ENCODE measurements around the gene MST1. TPM values are rescaled to one million over a fixed set of nuclear protein-coding genes. Genes with fewer than 3 reads are reported as not detected.
A peak's percentile ranks its signal among the peaks of the same experiment; 100 is the strongest.

The MST1 gene
- total RNA-seq, 1 experiment from 2014 or later = 11.0 TPM

DNA sequence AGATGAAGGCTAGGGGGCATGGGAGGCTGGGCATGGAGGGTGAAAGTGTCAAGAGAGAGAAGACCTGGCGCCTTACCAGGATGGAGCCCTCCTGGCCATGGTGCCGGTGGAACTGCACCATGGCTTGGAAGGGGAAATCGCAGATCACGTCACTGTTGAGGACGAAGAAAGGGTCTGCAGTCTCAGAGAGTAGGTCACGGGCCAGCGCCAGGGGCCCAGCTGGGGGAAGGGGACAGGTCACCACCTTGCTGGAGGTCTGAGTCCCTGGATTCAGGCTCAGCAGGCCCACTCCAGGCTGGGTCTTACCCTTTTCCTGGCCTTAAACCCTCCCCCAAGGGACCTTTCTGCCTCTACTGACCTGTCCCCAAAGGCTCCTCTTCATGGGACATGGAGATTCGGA, 33.6 kb upstream of the MST1 start:
- DNase-seq = no peak
- H3K27me3 ChIP-seq (ENCODE audit: control insufficient read depth, insufficient read depth, low read length) = peaks cover 7% of the 10 kb centered on the region; the same call in 1 of the 2 replicates
- H3K36me3 ChIP-seq (replicated peaks; ENCODE audit: control insufficient read depth, insufficient read depth, low read length) = peaks cover 21% of the 10 kb centered on the region
- peak overlapping the region; percentile 82 for H3K4me3 ChIP-seq (ENCODE audit: insufficient read depth, low read depth, low read length)

DNA sequence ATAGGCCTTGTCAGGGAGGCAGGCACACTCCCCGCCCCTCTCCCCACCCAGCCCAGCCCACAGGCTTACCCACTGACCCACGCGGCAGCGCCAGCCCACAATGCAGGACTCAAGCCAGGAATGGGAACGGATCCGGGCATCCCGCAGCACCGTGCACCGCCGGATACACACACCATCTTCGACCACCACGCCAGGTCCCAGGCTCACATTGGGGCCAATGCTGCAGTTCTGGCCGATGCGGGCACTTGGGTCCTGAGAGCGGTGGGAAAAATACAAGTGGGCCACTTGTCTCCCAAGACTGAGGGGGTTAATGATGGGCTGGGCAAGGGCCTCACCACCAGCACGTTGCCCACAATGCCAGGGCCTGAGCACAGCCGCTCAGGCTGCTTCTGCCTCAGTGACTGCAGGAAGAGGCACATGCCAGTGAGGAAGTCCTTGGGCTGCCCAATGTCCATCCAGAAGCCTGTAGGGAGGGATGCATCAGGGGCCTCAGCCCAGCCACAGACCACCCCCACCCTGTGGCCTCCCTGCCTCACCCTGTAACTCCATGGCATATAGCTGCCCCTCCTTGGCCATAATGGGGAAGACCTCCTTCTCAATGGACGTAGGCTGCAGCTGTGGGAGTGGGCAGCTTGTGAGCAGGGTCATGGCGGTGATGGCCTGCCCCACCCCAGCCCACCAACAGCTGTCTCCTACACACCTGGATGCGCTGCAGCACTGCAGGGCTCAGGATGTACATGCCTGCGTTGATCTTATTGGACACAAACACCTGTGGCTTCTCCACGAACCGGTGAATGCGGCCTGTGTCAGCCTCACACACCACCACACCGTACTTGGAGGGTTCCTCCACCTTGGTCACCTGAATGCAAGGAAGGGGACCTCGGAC, 32.9 kb upstream of the MST1 start:
- no peak overlapping the region for H3K4me3 ChIP-seq (ENCODE audit: insufficient read depth, low read depth, low read length)
- peak; percentile 32 for DNase-seq
- H3K36me3 ChIP-seq (replicated peaks; ENCODE audit: control insufficient read depth, insufficient read depth, low read length) = peaks cover 16% of the 10 kb centered on the region
- peaks cover 7% of the 10 kb centered on the region; the same call in 1 of the 2 replicates for H3K27me3 ChIP-seq (ENCODE audit: control insufficient read depth, insufficient read depth, low read length)

DNA sequence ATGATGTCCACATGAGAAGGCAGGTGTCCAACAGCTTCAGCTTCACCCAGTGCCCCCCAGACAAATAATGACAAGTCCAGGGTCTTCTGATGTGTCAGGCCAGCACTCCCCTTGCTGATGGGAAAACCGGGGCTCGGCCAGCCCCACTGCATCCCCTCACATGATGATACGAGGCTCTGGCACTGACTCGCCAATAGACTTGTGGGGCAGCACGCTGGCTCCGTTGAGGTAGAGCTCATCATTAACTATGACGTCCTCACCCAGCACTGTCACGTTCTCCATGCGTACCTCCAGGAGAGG, 32.3 kb upstream of the MST1 start:
- Histone ChIP-seq H3K4me3 (ENCODE audit: insufficient read depth, low read depth, low read length) (no peak overlapping the region), H3K36me3 (replicated peaks; ENCODE audit: control insufficient read depth, insufficient read depth, low read length) (peaks cover 16% of the 10 kb centered on the region), H3K27me3 (ENCODE audit: control insufficient read depth, insufficient read depth, low read length) (peaks cover 7% of the 10 kb centered on the region; the same call in 1 of the 2 replicates)
- DNase-seq = no peak

DNA sequence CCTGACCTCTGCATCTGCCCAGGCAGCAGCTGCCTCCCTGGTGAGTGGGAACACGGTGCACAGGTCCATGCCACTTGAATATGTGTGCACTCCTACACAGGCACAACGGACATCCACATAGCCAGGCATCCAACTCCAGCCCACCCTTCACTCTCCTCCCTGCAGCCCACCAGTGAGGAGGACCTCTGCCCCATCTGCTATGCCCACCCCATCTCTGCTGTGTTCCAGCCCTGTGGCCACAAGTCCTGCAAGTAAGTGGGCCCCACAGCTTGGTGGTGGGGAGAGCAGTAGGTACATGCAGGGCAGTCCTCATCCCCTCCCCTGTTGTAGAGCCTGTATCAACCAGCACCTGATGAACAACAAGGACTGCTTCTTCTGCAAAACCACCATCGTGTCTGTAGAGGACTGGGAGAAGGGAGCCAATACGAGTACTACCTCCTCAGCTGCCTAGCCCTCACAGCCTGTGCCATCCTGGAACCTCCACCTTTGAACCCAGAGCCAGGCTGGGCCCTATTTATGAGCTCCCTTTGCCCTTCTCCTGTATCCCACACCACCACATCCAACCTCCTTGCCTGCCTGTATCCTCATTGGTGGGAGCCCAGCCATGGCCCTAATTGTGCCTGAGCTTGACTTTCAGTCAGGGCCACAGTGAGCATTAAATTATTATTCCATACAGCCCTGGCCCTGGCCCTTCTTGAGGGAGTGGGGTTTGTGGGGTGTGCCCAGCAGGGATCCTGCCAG, 31.8 kb upstream of the MST1 start:
- Histone ChIP-seq H3K27me3 (ENCODE audit: control insufficient read depth, insufficient read depth, low read length) (peaks cover 7% of the 10 kb centered on the region; the same call in 1 of the 2 replicates), H3K36me3 (replicated peaks; ENCODE audit: control insufficient read depth, insufficient read depth, low read length) (peaks cover 15% of the 10 kb centered on the region), H3K4me3 (ENCODE audit: insufficient read depth, low read depth, low read length) (no peak overlapping the region)
- DNase-seq = peak; percentile 24

DNA sequence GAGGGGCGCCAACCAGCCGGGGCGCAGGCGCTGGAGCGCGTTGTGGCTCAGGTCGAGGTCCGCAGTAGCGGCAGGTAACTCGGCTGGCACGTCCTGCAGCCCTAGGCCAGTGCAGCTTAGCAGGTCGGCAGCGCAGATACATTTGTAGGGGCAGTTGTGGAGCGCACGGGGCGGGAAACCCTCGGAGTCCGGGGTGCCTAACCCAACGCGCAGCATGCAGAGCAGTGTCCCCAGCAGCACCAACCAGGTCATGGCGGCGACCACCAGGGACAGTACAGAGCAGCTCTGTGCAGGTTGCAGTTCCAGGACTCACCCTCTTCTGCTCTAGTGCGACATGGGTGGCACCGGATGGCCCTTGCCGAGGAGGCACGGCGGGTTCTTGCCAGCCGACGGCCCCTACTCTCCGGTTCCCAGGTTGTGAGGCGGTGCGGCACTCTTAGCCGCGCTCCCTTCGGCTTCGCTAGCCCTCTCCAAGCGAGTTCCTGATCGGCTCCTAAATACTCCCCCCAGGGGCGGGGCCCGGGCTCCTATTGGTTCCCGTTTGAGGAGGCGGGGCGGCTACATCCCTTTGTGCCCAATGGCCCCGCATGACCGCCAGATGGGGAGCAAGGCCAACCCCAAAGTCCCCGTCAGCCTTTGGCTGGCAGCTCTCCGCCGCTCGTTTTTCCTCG, 30.1 kb upstream of the MST1 start, which contains the start of gene AMIGO3:
Gene AMIGO3, minus strand, starts transcription at position 471 of the 671 bp plus-strand sequence. Its CDS starts 219 bp downstream, at position 252.
- DNase-seq = peak; percentile 100
- Histone ChIP-seq H3K36me3 (replicated peaks; ENCODE audit: control insufficient read depth, insufficient read depth, low read length) (peaks cover 15% of the 10 kb centered on the region), H3K4me3 (ENCODE audit: insufficient read depth, low read depth, low read length) (peak within 1 kb of the TSS; percentile 84), H3K27me3 (ENCODE audit: control insufficient read depth, insufficient read depth, low read length) (peaks cover 7% of the 10 kb centered on the region; the same call in 1 of the 2 replicates)

DNA sequence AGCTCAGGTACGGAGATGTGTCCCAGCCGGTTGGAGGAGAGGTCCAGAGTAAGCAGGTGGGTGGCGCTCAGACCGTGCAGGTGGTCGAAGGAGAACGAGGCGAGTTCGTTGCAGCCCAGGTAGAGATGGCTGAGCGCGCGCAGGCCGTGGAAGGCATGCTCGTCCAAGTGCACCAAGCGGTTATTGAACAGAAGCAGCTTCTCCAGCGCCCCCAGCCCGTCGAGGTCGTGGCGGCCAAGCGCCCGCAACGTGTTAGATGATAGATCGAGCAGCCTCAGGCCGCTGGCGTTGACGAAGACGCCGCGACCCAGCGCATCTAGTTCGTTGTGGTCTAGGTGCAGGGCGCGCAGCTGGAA, 29.6 kb upstream of the MST1 start:
- Histone ChIP-seq H3K27me3 (ENCODE audit: control insufficient read depth, insufficient read depth, low read length) (peaks cover 7% of the 10 kb centered on the region; the same call in 1 of the 2 replicates), H3K36me3 (replicated peaks; ENCODE audit: control insufficient read depth, insufficient read depth, low read length) (peaks cover 15% of the 10 kb centered on the region), H3K4me3 (ENCODE audit: insufficient read depth, low read depth, low read length) (peak overlapping the region; percentile 84)
- no peak for DNase-seq

DNA sequence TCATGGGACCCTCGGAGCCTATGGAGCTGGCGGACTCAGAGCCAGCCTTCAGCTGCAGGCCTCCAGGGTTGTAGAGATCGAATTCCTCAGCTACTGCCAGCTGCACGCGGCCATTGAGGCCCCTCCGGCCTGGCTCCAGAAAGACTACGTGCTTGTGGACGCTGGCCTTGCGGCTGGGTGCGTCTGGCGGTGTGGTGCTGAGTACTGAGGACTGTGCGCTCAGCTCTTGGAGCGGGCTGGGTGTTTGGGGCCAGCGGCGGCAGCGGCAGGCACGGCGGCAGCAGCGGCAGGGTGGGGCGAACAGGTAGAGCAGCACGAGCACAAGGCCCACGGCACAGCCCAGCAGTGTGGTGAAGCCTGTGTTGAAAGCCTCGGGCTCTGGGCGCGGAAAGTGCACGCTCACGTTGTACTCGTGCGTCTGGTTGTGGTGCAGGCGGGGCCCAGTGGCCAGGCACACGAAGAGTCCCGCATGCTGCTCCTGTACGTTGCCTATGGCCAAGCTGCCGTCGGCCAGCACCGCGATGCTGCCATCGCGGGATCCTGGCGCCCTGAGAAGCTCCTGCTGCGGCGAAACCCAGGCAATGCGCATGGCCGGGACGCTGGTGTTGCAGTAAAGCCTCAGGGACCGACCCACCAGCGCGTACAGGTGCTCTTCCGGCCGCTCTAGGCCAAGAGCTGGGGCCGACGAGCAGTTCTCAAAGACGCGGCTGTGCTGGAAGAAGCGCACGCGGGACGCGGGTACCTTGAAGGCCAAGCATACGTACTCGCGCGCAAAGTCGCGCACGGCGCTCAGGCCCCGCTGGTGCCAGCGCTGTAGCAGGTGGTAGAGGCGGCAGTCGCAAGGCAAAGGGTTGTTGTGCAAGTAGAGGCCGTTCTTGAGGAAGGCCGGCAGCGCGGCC, 28.9 kb upstream of the MST1 start:
- H3K36me3 ChIP-seq (replicated peaks; ENCODE audit: control insufficient read depth, insufficient read depth, low read length) = peaks cover 15% of the 10 kb centered on the region
- H3K27me3 ChIP-seq (ENCODE audit: control insufficient read depth, insufficient read depth, low read length) = peaks cover 7% of the 10 kb centered on the region; the same call in 1 of the 2 replicates
- H3K4me3 ChIP-seq (ENCODE audit: insufficient read depth, low read depth, low read length) = peak overlapping the region; percentile 84
- peak; percentile 57 for DNase-seq

DNA sequence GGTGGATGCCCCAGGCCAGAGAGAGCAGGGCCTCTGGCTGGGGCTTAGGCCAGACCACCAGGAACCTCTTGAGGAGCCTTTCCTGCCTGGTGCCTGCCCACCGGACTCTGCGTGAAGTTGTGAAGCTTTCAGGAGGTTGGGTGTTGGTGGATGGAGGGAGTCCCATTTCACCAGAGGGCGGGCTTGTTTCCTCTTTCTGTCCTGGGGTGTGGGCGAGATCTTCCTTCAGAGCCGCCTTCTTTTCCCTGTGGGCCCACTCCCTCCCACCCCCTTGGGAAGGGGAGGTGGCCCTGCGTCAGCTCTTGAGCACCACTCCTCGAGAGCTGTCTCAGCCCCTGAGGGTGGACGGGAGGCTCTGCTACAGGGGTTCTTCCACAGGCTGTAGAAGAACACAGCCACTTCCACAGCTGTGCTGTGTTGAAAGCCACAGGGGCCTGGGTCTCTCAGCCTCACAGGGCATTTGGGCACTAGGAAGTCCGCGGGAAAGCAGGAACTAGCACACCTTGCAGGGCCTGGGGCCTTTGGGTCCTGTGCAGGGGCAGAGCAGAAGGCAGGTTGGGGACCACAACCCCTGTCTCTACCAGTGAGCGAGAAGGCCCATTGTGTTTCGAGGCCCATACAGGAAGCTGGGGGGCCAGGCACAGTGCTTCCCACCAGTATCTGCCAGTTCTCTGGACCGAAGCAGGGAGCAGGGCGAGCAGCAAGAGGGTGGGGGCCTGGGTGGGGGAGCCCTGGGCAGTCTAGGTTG, 28.1 kb upstream of the MST1 start:
- Histone ChIP-seq H3K36me3 (replicated peaks; ENCODE audit: control insufficient read depth, insufficient read depth, low read length) (peaks cover 11% of the 10 kb centered on the region), H3K27me3 (ENCODE audit: control insufficient read depth, insufficient read depth, low read length) (peaks cover 7% of the 10 kb centered on the region; the same call in 1 of the 2 replicates), H3K4me3 (ENCODE audit: insufficient read depth, low read depth, low read length) (no peak overlapping the region)
- peak; percentile 28 for DNase-seq

DNA sequence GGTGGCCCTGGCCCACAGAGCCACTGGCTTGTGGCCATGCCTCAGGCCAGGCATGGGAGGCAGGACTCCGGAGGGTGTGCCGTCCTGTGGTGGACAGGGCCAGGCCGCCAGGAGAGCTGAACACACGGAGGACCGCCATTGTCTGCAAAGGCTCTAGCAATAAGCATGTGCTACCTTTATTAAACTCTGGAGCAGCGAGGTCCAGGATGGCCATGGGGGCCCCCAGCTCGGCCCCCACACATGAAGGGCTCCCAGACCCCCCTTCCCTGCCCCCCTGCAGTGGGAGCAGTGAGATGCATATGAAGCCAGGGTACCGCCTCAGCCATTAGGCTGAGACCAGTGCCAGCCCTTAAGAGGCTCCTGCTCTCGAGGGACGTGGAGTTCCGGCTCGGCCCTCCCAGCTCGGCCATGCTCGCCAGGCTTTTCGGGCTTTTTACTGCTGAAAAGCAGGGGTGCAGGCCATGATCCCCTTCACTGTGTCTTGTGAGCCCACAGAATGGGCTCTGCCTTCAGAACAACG, 27.5 kb upstream of the MST1 start:
- no peak overlapping the region for H3K4me3 ChIP-seq (ENCODE audit: insufficient read depth, low read depth, low read length)
- H3K27me3 ChIP-seq (ENCODE audit: control insufficient read depth, insufficient read depth, low read length) = peaks cover 7% of the 10 kb centered on the region; the same call in 1 of the 2 replicates
- peak; percentile 35 for DNase-seq
- peaks cover 7% of the 10 kb centered on the region for H3K36me3 ChIP-seq (replicated peaks; ENCODE audit: control insufficient read depth, insufficient read depth, low read length)

DNA sequence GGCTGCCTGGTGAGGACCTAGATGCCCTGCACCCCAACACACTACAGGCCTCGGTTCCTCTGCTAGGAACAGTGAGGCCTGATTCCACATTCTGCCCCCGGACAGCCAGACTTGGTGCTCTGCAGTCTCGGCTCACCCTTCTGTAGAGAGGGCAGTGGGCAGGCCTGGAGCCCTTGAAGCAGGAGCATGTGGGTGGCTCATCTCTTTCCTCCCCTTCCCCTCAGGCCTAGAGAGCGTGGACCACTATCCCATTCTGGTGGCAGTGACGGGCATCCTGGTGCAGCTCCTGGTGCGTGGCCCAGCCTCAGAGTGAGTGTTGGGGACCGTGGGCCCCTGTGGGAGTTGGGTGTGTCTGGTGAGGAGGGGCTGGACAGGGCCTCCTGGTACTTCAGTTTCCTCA, 26.9 kb upstream of the MST1 start:
- Histone ChIP-seq H3K36me3 (replicated peaks; ENCODE audit: control insufficient read depth, insufficient read depth, low read length) (peaks cover 4% of the 10 kb centered on the region), H3K4me3 (ENCODE audit: insufficient read depth, low read depth, low read length) (no peak overlapping the region), H3K27me3 (ENCODE audit: control insufficient read depth, insufficient read depth, low read length) (peaks cover 7% of the 10 kb centered on the region; the same call in 1 of the 2 replicates)
- no peak for DNase-seq

DNA sequence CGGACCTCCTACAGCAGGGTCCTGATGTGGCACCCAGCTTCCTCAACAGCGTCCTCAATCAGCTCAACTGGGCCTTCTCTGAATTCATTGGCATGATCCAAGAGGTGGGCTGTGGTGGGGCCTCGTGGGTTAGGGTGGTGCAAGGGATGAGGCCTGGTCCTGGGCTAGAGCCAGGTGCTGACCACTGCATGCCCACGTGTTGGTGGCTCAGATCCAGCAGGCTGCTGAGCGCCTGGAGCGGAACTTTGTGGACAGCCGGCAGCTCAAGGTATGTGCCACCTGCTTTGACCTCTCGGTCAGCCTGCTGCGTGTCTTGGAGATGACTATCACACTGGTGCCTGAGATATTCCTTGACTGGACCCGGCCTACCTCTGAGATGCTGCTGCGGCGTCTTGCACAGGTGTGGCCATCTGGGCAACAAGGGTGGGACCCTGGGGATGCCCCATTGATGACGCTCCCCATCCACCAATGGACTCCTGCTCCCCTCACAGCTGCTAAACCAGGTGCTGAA, 26.4 kb upstream of the MST1 start:
- Histone ChIP-seq H3K36me3 (replicated peaks; ENCODE audit: control insufficient read depth, insufficient read depth, low read length) (no peaks in the 10 kb centered on the region; the same call in none of the 2 replicates), H3K27me3 (ENCODE audit: control insufficient read depth, insufficient read depth, low read length) (peaks cover 7% of the 10 kb centered on the region; the same call in 1 of the 2 replicates), H3K4me3 (ENCODE audit: insufficient read depth, low read depth, low read length) (no peak overlapping the region)
- no peak for DNase-seq

DNA sequence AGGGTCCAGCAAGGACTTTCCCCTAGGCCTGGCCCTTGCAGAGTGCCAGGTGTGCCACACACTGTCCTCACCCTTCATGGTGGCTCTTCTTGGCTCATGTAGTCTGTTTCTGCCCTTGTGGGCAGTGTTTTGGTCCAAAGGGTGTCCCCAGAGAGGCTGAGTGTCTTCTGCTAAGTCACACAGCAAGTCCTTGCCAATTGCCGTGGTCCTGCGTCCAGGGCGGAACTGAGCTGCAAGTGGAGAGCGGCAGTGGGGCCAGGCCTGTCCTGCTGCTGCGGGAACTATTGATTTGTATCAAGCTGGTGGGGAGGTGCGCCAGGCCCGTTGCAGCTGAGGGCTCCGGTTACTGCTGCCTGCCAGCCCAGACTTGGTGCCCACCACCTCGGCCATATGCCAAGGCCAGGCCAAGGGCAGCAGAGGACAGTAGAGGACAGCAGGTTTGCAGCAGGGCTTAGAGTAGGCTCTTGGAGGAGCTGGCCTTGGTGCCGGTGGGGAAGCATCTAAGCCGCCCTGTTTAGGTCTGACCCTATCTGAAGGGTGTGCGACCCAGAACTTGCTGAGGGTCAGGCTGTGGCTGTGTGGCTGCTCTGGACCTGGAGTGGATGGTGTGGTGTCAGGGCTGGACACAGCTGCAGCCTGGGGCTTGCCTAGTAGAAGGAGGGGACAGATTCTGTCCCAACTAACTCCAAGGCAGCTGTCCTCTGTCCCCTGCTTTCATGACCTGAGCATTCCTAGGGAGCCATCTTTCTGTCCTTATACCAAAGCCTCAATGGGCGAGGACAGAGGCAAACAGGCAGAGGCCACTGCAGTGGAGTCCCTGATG, 25.7 kb upstream of the MST1 start:
- peaks cover 7% of the 10 kb centered on the region; the same call in 1 of the 2 replicates for H3K27me3 ChIP-seq (ENCODE audit: control insufficient read depth, insufficient read depth, low read length)
- no peak overlapping the region for H3K4me3 ChIP-seq (ENCODE audit: insufficient read depth, low read depth, low read length)
- DNase-seq = no peak
- H3K36me3 ChIP-seq (replicated peaks; ENCODE audit: control insufficient read depth, insufficient read depth, low read length) = no peaks in the 10 kb centered on the region; the same call in 1 of the 2 replicates
